GM18907 (cell line): ENCODE data around the gene ATOH8.
A peak's percentile ranks its signal among the peaks of the same experiment; 100 is the strongest.

Experiments
- ATAC-seq: cut with Tn5 transposase; IDR thresholded peaks from one replicate; pipeline ENCODE4 v1.9.1; 2021; ENCODE audit warnings: mild to moderate bottlenecking, moderate library complexity; ENCODE audit not compliant: unreplicated experiment

Gene ATOH8

DNA sequence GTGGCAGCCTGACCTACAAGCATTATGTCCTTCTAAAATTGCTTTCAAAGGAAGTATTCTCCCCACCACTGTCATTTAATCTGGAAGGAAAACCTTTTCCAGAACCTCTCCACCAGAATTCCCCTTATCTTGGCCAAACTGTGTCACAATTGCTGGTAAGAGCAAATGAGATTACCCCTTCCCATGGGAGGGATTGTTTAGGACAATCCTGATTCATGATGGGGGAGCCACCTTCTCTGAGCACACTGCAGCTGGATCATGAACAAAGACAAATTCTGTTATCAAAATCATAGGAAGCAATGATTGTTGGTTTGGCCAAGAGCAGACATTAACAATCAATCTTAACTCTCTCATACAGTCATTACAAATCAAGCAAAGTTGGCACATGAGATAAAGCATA lies 18.1 kb upstream of the ATOH8 start:
- no peak for ATAC-seq

DNA sequence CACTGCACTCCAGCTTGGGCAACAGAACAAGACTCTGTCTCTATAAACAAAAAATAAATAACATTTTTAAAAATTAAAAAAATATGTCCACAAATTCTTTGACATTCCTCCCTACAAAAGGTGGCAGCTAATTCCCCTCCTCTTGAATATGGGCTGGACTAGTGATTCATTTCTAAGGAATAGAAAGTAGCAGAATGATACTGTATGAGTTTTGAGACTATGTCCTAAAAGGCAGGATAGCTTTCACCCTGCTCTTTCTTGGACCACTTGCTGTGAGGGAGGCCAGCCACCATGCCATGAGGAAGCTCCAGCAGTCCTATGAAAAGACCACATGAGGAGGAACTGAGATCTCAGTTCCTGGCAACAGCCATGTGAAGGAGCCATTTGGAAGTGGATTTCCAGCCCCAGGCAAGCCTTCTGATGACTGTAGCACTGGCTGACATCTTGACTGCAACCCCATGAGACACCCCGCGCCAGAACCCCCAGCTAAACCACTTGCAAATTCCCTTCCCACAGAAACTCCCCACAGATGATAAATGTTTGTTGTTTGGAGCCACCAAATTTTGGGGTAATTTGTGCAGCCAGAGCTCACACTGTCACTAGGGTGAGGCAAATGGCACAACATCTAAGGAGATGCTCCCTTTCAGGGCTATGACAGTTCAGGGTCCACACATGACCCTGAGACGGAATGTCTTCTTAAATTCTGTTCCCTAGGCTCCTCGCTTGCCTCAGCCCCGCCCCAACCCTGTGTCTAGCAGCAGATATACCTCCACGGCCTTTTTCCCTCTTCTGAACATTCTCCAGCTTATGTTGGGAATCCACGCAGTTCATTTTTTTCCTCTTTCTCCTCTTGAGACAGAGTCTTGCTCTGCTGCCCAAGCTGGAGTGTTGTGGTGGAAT lies 17.1 kb upstream of the ATOH8 start:
- ATAC-seq, result no peak

DNA sequence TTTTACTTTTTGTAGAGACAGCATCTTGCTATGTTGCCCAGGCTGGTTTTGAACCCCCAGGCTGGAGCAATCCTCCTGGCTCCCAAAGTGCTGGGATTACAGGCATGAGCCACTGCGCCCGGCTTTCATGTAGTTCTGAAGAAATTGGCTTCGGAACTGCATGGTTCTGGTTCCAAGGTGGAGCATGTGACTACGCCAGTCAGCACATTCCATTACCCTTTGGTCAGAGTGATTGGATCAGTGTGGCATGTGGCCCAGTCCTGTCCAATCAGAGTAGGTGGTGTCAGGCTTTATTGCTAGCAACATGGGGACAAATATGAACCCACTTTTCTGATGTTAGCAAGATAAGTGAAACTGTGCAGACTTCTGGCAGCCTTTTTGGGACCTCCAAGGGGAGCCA lies 16.3 kb upstream of the ATOH8 start:
- no peak for ATAC-seq

DNA sequence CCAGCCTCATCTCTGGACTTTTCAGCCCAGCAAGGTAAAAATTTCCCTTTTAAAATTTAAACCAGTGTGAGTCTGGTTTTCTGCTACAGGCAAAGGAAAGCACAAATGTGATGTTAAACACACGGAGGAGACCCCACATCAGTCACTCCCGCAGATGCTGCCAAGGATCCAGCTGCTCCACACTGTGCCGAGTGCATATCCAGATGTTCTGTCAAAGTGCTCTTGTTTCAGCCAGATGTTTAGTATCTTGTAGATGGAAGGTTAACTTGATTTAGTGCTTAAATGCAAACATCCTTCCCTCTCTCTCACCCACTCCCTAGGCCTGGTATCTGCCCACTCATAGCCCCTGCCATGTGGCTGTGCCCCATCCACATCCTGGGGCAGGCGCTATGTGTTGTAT lies 15.8 kb upstream of the ATOH8 start:
- no peak for ATAC-seq

DNA sequence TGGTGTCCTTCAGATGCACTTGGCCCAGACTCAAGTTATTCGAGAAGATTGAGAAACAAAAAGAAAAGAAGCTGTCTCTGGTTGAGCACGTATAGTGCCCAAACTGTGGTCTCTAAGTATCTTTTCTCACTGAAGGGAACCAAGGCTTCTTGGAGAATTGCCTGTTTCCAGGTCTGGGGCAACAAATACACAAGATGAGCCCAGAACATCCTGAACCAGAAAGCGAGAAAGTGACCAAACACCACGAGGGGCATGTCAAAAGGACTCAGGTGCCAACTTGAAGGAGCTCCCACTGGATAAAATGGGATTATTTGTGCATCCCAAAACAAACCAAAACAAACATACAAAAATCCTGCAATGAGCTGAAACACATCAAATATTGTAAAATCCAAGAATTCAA lies 13.6 kb upstream of the ATOH8 start:
- no peak for ATAC-seq

DNA sequence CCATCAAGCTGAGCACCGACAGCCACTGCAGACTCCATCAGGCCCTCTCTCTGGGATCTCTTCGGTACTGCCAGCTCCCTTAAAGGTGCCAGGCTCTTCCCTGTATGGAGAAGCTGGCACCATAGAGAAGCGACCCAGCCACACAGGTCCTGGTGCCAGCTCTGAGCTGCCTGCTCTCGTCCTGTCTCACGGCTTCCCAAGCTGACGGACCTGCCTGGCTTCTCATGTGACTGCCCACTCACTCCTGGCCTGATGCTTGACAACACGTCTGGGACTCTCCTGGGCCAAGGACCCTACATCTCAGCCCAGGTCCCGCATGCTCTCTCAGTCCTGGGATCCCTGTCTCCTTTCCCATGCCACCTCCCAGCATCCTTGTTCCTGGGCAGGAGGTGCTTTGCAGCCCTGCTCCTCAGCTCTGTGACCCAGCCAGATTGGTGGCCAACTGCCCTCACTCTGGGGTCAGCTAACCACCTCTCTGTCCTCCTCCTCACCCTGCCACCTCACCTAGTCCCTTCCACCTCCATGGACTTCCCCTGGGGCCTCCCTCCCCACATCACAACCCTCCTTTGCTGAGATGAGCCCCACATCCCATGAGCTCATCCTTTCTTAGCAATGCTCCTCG lies 12.5 kb upstream of the ATOH8 start:
- ATAC-seq, result no peak

DNA sequence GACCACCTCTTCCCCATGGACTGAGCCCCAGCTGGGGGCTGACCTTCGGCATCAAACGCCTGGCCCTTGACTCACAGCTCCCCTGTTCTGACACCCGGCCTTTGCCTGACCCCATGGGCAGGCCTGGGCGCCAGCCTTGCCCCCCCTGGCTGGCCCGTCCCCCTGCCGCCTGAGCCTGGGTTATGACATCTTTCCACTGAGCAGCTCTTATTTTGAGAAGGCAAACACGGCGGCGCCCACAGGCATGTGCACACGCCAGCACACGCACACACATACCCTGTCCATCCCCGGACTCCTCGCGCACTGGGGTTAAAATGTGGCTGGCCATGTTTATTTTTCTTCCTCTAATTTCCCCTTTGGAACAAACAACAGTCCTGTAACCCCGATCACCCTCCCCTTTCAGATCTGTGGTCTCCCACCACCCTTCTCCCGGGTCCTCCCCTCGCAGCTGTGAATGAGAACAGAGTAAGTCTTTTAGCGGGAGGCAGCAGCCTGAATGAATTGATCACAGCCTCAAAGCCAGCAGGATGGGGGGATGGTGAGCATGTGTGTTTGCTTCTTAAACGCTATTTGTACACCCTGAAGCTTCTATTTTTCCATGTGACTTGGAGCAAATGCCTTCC lies 11.8 kb upstream of the ATOH8 start:
- no peak for ATAC-seq

DNA sequence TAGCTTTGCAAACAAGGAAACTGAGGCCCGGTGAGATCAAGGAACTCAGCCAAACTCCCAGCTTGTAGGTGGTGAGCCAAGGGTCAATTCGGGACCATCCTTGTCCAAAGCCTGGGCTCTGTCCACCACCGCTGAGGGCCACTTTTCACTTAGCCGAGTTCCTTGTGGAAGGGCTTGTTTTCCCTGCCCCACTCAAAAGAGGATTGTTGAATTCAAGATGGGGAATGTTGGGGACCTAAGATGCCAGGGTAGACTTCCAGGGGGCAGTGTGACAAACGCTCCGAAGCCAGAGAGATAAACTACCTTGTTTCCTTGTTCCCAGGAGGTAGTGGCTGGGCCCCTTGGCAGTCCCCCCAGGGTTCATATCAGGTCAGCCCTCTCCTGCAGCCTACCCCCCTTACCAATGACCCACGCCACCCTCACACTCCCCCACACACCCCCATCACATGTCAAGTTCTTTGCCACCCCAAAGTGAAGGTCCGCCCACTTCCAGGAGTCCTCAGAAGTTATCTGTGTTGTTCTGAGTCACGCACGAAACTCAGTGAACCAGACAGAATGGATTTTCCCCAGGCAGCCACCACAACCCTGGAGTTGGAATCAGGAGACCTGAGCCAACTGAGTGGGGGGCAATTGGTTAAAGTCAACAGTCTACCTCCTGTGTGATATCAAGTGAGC lies 10.3 kb upstream of the ATOH8 start:
- no peak for ATAC-seq

DNA sequence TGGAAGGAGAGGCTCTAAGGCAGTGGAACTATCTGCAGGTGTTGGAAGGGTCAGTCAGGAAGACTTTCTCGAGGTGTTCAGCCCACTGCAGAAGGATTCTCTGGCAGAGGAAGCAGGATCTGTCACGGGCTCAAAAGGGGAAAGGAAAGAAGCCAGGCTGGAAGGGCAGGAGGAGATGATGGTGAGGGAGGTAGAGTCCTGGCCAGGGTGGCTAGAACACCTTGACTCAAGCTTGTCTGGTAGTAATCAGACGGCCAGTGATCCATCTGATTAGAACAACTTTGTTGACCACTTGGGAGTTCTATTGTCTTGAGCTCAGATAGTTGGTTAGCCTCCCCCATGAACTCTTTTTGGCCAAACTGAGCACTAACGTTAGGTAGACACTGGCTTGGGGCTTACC lies 9.7 kb upstream of the ATOH8 start:
- no peak for ATAC-seq

DNA sequence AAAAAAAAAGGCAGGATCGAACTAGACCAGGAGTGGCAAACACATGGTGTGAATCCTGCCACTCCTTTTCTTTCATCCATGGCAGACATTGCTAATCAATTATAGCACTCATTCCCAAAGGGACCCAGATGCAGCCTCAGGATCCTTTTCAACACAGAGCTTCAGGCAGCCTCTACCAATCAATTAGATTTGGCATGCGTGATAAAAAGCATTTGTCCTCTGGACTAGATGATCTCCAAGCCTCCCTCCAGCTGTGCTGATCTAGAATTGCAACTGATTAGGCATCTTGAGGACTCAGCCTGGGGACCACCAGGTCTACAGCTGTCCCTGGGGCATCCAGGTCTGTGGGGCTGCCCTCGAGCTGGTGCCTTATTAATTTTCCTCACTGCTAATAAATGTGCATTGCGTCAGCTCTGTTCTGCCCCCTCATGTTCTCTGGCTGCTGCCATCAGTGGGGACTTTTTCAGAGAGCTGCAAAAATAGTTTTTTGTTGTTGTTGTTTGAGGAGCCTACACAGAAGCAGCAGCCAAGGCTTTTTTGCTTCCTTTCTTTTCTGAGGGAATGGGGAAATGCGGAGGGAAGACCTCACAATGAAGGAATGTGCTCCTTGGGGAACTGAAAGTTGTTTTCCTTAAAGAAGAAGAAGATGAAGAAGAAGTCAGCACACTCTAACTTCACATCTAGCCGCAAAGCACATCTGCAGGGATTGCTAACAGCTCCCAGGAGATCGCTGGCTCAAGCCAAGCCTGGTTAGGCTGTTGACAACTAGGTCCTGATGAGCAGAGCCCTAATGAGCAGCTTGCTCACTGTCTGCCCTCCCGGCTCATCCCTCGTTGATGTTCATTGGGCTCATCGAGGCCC lies 8.8 kb upstream of the ATOH8 start:
- no peak for ATAC-seq

DNA sequence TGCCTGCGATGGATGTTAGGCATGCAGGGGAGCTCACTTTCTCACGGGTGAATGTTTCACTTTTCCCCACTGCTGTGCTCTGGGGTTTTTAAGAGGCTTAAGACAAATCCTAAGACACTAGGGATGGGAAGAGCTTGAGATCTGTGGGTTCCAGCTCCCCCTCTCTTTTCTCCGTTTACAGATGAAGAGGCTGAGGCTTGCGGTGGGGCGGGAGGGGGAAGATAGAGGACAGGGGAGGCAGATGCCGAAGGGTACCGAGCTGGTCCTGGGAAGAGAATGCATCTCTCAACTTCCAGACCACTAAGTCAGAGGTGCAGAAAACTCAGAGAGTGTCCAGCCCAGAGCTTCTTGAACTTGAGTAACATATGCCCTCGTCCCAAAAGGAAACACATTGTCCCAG lies 8.2 kb upstream of the ATOH8 start:
- no peak for ATAC-seq

DNA sequence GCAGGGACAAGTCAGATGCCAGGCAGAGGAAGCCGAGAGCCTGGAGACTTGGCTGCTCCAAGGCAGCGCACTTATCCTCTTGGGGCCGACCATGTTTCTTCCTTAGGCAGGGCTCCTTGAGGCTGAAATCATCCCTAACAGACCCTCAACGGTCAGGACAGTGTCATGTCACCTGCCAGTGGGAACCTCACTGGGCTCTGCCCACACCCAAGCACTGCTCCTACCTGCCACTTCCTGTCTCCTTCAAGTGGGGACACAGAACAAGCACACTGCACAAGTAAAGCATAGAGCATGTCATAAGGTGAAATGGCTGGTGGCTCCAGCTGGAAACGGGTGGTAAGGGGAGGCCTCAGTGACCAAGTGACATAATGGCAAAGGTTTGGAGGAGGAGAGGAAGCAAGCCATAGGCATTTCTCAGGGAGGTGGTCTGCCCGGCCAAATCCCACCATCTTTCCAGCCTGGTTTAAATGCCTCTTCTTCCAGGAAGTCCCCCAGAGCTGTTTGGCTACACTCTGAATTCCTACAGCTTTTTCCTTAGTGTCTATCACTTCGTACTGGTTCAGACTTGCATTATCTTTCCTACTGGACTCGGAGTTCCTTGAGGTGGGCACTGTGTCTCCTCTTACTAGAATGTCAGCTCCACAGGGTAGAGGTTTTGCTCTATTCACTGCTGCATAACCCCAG lies 7.3 kb upstream of the ATOH8 start:
- ATAC-seq, result no peak

DNA sequence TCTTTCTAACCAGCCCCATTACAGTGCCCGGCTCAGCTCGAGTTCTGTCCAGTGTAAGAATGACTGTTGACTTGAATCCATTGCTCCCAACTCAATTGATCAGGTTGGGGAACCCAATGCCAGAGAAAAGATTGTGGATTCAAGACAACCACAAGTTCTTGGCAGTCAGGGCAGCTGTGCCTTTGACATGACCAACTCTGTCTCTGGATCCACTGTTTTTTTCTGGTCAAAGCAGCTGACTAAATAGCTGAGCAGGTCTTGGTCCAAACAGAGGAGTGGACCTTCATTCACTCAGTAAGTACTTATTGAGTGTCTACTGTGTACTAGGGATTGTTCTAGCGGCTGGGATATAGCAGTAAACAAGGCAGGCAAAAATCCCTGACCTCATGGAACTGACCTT lies 6.3 kb upstream of the ATOH8 start:
- no peak for ATAC-seq

DNA sequence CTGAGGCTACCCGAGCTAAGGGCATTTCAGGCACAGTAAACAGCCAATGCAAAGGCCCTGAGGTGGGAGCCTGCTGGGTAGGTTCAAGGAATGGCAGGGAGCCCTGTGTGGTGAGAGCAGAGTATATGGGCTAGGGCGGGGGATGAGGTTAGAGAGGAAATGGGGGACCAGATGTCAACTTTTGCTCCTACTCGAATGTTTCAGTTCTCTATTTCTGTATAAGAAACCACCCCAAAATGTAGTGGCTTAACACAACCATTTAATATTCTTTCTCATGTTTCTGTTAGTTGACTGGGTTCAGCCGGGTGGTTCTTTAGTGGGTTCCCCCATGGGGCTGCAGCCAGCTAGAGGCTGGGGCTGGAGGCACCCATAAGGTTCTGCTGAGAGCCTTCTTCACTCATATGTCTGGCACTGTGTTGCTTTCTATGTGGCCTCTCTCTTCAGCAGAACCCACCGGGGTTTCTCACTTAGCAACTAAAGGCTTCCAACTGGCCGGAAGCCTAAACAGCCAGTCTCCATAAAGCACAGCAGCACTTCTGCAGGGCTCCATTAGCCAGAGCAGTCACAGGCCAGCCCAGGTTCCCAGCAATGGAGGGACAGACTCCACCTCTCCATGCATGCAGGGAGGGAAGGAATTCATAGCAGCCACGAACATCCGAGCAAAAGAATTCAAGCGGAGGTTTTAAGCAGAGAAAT lies 5.6 kb upstream of the ATOH8 start:
- ATAC-seq, result peak; percentile 59

DNA sequence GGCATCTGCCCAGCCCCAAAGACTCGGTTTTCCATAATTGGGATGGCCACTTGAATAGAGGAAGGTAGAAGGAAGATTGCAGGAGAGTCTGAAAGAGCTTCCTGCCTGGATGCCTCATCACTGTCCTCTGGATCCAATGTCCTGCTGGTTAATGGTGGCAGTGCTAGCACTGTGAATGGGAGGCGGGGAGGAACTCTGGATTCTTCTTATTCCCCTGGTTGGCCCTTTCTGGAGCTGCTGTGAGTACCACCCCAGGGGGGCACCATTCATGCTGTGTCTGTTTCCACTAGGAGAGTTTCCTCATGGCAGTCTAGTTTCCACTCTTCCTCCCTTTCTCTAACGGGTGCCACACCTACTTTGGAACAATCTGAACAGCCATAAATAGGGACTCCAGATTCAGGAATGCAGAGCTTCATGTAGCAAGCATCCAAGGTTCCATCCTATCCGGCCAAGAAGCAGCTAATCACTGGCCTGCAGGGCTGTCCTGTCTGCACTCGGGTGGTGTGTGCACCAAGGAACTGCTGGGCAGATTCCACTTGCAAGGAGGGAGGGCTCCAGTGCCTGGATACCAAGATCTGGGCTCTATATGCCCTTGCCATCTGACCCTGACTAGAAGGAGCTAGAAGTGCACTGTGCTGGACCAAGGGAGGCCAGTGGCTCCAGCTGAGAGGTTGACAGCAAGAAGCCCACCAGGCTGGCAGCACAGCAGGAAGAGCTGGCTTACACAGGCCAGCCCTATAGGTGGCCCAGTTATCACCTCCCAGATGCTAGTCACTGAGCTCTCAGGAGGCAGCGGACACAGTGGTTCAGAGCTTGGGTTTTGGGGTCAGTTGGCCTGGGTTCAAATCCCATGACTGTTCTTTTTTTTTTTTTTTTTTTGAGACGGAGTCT lies 4.6 kb upstream of the ATOH8 start:
- ATAC-seq, result no peak

DNA sequence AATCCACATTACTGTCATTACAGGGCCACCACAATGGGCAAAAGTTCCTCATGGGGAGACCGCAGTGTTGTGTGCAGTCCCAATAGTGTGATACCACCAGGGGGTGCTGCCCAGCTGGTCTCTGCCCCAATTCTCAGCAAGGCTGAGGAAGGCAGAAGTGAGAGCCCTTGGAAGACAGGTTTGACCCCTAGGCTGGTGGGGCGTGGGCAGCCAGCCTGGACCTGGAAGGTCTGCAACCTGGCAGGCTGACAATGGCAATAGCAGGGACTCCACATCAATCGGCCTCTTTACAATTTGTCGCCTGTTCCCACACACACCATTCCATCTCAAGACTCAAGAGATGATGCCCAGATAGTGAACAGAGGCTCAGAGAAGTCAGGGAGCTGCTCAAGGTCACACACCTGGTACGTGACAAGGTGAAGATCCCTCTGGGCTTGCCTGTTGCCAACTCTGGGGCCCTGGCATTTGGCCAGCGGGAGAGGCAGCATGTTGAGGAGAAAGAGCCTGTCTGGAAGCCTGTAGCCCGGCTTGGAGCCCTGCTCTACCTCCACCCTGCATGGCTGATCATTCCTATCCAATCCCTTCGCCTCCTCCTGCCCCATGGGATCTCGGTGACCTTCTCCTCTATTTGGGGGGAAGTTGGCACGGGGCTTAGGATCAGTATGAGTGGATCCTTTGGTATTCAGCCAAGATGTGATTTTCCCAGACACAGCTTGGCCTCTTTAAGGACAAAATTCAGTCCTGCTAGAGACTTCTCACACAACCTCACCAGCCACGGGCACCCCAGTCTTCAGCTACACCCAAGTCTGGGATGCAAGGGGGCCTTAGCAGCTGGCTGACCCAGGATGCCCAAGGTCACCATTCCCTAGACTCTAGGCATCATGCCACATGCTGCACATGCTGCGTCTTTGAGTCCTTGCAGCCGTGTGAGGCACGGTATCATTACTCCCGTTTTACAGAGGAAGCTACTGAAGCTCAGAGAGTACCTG lies 2.9 kb upstream of the ATOH8 start:
- no peak for ATAC-seq

DNA sequence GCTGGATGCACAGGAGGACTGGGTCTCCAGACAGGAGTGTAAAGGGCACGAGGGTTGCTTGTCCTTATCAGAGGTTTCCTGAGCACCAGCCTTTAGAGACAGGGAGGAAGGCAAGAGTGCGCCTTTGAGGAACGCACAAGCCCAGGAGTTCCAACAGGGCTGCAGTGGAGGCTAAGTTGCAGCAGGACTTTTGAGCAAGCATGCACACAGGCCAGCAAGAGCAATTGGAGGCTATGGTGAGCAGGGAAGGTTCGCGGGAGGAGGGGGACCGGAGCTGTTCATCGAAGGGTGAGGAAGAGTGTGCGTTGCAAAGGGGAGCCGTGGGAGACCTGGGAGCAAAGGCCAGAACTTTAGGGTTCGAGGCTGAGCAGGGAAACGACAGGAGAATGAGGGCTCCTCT lies 2.2 kb upstream of the ATOH8 start:
- ATAC-seq, result no peak
